K562 treated with DMSO at 1 percent for 48 hours (cell line): ENCODE data around the gene SPSB1. TPM values are rescaled to one million over a fixed set of nuclear protein-coding genes. Genes with fewer than 3 reads are reported as not detected.

Experiments used
- total RNA-seq: library from RNA; unstranded; fragments of 300-600 nt; gene quantifications from 2 replicates; pipeline ENCODE4 v1.2.3, GENCODE V29; 2022; ENCODE audit warnings: low replicate concordance; ENCODE audit errors: extremely low read depth

Gene SPSB1
- total RNA-seq = not detected in 2 replicates

GRCh38 chr1:9292361-9293240 is at the start of gene SPSB1:
SPSB1 (plus strand) TSS chr1:9292894; CDS start chr1:9355892, 62,998 bp downstream.

Other genes starting within 250 kb of the SPSB1 start
- not detected in 2 replicates for gene SLC2A5, start 223.3 kb upstream of the SPSB1 start, total RNA-seq
- gene GPR157, start 163.8 kb upstream of the SPSB1 start, total RNA-seq = not detected in 2 replicates
- not detected in 2 replicates for gene H6PD, start 58.1 kb upstream of the SPSB1 start, total RNA-seq
- gene SLC25A33, start 246.6 kb downstream of the SPSB1 start, total RNA-seq = not detected in 2 replicates